K562 (cell line): ENCODE results near the gene RREB1. TPM values are rescaled to one million over a fixed set of nuclear protein-coding genes. Genes with fewer than 3 reads are reported as not detected.
A peak's percentile ranks its signal among the peaks of the same experiment; 100 is the strongest.

Source experiments
- CHD2 ChIP-seq: IDR thresholded peaks from 2 replicates; pipeline ENCODE4 v1.6.1; 2011; ENCODE audit warnings: low read depth, low read length
- ETV6 ChIP-seq, 3 experiments: fragments of 150-350 bp in 1 of 3; sonication (generic) in 1 of 3; formaldehyde crosslinking in 1 of 3; IDR thresholded peaks; 2 replicates each; pipeline versions ENCODE4 v1.6.1 to v1.8.0; 2014 to 2022; ENCODE audit warnings: borderline replicate concordance in 2 of 3, low read depth in 2 of 3, antibody characterized with exemption in 1 of 3, low read length in 1 of 3, mild to moderate bottlenecking in 1 of 3, missing genetic modification reagents in 1 of 3
- HDAC1 ChIP-seq, 2 experiments: fragments of 450-650 bp; IDR thresholded peaks; 2 replicates each; pipeline ENCODE4 v1.6.1; 2016 to 2017; ENCODE audit warnings: inconsistent platforms in 1 of 2, mild to moderate bottlenecking in 1 of 2, moderate library complexity in 1 of 2
- ILK ChIP-seq: fragments of 450-650 bp; IDR thresholded peaks from 2 replicates; pipeline ENCODE4 v1.6.1; 2016; ENCODE audit warnings: missing genetic modification characterization, low read depth, mild to moderate bottlenecking, missing compliant biosample characterization, moderate library complexity, borderline replicate concordance
- KLF13 ChIP-seq: fragments of 450-650 bp; IDR thresholded peaks from 2 replicates; pipeline ENCODE4 v1.6.1; 2016; ENCODE audit warnings: missing genetic modification characterization, low read depth, mild to moderate bottlenecking, missing compliant biosample characterization, moderate library complexity, borderline replicate concordance
- POU5F1 ChIP-seq: fragments of 150-350 bp; IDR thresholded peaks from 2 replicates; pipeline ENCODE4 v1.6.1; 2014; ENCODE audit warnings: borderline replicate concordance, low read length, low read depth, mild to moderate bottlenecking; ENCODE audit not compliant: partially characterized antibody
- SAFB ChIP-seq: fragments of 200-400 bp; formaldehyde crosslinking; IDR thresholded peaks from 2 replicates; pipeline ENCODE4 v1.6.1; 2017; ENCODE audit warnings: low read depth, low read length, borderline replicate concordance
- SNIP1 ChIP-seq: fragments of 450-650 bp; IDR thresholded peaks from 2 replicates; pipeline ENCODE4 v1.7.1; 2017; ENCODE audit warnings: low read depth, mild to moderate bottlenecking
- U2AF2 ChIP-seq: fragments of 200-400 bp; formaldehyde crosslinking; optimal IDR thresholded peaks from 2 replicates; pipeline ENCODE3; 2017; ENCODE audit warnings: low read depth, mild to moderate bottlenecking, low read length
- ZFP1 ChIP-seq: fragments of 450-650 bp; formaldehyde crosslinking; IDR thresholded peaks from 2 replicates; pipeline ENCODE4 v1.4.0; 2020; ENCODE audit warnings: mild to moderate bottlenecking, mixed read lengths
- ZNF717 ChIP-seq: fragments of 250-450 bp; sonication (Bioruptor Pico); IDR thresholded peaks from 2 replicates; pipeline ENCODE4 v1.5.0; 2021
- ZNF778 ChIP-seq: fragments of 450-650 bp; formaldehyde crosslinking; IDR thresholded peaks from 2 replicates; pipeline ENCODE4 v1.4.0; 2020; ENCODE audit warnings: mild to moderate bottlenecking, moderate library complexity
- polyA plus RNA-seq, 8 experiments: library from polyadenylated mRNA; depleted of rRNA in 4 of 8; stranded (reverse) in 5 of 8; unstranded in 3 of 8; fragments of >200 nt; fragmentation: Nextera tagmentation in 2 of 8; fragmentation: Illumina TruSeq in 1 of 8; extraction: Ambion mirVana in 2 of 8; extraction: Trizol in 1 of 8; gene quantifications; 2 replicates each; pipeline versions ENCODE4 v1.2.1 to v1.2.3, GENCODE V29; 2011 to 2014; ENCODE audit warnings: inconsistent platforms in 1 of 8, missing spikeins in 1 of 8
- total RNA-seq, 7 experiments: library from RNA; depleted of rRNA in 6 of 7; stranded (reverse); fragments of >200 nt in 6 of 7; fragmentation: Illumina TruSeq in 2 of 7; extraction: Trizol in 2 of 7; gene quantifications; 2 replicates each; pipeline versions ENCODE4 v1.2.1 to v1.2.3, GENCODE V29; 2011 to 2021; ENCODE audit warnings: low replicate concordance in 1 of 7
- TF ChIP-seq, protein P1 (sequence below): fragments of 150-350 bp; conservative IDR thresholded peaks from 2 replicates; pipeline ENCODE4 v1.6.1; 2014; ENCODE audit warnings: low read length
- TF ChIP-seq, protein P2 (sequence below): fragments of 250-450 bp; sonication (Bioruptor Pico); IDR thresholded peaks from 2 replicates; pipeline ENCODE4 v1.5.0; 2021
- TF ChIP-seq, protein P3 (sequence below), 2 experiments: IDR thresholded peaks; 2 replicates each; pipeline ENCODE4 v1.6.1; 2012; ENCODE audit warnings: improper control_type of control experiment in 2 of 2, low read depth in 2 of 2, low read length in 2 of 2, borderline replicate concordance in 1 of 2
- TF ChIP-seq, protein P4 (sequence below): sonication (generic); formaldehyde crosslinking; IDR thresholded peaks from 2 replicates; pipeline ENCODE4 v1.9.0; 2022; ENCODE audit warnings: mild to moderate bottlenecking, missing genetic modification reagents
- TF ChIP-seq, protein P5 (sequence below): fragments of 250-450 bp; sonication (Bioruptor Pico); IDR thresholded peaks from 2 replicates; pipeline ENCODE4 v1.9.0; 2021; ENCODE audit warnings: mild to moderate bottlenecking, inconsistent platforms

The RREB1 gene
- total and polyA plus RNA-seq, 9 of the 15 experiments (the other 6 are each of a cell fraction or from before 2014, with no cell fraction given), result 3.3 to 64.2 (median 19.3) TPM

- TF ChIP-seq SNIP1, result no peak
- TF ChIP-seq, protein P1, sequence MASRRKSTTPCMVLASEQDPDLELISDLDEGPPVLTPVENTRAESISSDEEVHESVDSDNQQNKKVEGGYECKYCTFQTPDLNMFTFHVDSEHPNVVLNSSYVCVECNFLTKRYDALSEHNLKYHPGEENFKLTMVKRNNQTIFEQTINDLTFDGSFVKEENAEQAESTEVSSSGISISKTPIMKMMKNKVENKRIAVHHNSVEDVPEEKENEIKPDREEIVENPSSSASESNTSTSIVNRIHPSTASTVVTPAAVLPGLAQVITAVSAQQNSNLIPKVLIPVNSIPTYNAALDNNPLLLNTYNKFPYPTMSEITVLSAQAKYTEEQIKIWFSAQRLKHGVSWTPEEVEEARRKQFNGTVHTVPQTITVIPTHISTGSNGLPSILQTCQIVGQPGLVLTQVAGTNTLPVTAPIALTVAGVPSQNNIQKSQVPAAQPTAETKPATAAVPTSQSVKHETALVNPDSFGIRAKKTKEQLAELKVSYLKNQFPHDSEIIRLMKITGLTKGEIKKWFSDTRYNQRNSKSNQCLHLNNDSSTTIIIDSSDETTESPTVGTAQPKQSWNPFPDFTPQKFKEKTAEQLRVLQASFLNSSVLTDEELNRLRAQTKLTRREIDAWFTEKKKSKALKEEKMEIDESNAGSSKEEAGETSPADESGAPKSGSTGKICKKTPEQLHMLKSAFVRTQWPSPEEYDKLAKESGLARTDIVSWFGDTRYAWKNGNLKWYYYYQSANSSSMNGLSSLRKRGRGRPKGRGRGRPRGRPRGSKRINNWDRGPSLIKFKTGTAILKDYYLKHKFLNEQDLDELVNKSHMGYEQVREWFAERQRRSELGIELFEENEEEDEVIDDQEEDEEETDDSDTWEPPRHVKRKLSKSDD, result no peak
- TF ChIP-seq, protein P2, sequence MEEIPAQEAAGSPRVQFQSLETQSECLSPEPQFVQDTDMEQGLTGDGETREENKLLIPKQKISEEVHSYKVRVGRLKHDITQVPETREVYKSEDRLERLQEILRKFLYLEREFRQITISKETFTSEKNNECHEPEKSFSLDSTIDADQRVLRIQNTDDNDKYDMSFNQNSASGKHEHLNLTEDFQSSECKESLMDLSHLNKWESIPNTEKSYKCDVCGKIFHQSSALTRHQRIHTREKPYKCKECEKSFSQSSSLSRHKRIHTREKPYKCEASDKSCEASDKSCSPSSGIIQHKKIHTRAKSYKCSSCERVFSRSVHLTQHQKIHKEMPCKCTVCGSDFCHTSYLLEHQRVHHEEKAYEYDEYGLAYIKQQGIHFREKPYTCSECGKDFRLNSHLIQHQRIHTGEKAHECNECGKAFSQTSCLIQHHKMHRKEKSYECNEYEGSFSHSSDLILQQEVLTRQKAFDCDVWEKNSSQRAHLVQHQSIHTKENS (CRISPR knock-in tag), result no peak
- TF ChIP-seq, protein P3, sequence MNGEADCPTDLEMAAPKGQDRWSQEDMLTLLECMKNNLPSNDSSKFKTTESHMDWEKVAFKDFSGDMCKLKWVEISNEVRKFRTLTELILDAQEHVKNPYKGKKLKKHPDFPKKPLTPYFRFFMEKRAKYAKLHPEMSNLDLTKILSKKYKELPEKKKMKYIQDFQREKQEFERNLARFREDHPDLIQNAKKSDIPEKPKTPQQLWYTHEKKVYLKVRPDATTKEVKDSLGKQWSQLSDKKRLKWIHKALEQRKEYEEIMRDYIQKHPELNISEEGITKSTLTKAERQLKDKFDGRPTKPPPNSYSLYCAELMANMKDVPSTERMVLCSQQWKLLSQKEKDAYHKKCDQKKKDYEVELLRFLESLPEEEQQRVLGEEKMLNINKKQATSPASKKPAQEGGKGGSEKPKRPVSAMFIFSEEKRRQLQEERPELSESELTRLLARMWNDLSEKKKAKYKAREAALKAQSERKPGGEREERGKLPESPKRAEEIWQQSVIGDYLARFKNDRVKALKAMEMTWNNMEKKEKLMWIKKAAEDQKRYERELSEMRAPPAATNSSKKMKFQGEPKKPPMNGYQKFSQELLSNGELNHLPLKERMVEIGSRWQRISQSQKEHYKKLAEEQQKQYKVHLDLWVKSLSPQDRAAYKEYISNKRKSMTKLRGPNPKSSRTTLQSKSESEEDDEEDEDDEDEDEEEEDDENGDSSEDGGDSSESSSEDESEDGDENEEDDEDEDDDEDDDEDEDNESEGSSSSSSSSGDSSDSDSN (IDR thresholded peaks at IDR 0.05; ENCODE audit: borderline replicate concordance in 1 of 2, low read depth in 2 of 2, low read length in 2 of 2), result no peak
- TF ChIP-seq, protein P4, sequence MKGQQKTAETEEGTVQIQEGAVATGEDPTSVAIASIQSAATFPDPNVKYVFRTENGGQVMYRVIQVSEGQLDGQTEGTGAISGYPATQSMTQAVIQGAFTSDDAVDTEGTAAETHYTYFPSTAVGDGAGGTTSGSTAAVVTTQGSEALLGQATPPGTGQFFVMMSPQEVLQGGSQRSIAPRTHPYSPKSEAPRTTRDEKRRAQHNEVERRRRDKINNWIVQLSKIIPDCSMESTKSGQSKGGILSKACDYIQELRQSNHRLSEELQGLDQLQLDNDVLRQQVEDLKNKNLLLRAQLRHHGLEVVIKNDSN (CRISPR knock-in tag), result peak; percentile 86
- TF ChIP-seq ILK (tag), result no peak
- no peak for TF ChIP-seq ZNF778 (CRISPR knock-in tag)
- TF ChIP-seq CHD2, result no peak
- TF ChIP-seq U2AF2, result no peak
- 0 out of 4 replicates have a peak, but pooled peaks of 1 of the 2 experiments have one; percentile 48 for TF ChIP-seq ETV6 (IDR thresholded peaks at IDR 0.05; ENCODE audit: borderline replicate concordance in 1 of 2, low read depth in 2 of 2, low read length in 1 of 2)
- TF ChIP-seq ETV6 (CRISPR knock-in tag; IDR thresholded peaks at IDR 0.05; ENCODE audit: borderline replicate concordance), result no peak
- no peak for TF ChIP-seq SAFB
- TF ChIP-seq, protein P5, sequence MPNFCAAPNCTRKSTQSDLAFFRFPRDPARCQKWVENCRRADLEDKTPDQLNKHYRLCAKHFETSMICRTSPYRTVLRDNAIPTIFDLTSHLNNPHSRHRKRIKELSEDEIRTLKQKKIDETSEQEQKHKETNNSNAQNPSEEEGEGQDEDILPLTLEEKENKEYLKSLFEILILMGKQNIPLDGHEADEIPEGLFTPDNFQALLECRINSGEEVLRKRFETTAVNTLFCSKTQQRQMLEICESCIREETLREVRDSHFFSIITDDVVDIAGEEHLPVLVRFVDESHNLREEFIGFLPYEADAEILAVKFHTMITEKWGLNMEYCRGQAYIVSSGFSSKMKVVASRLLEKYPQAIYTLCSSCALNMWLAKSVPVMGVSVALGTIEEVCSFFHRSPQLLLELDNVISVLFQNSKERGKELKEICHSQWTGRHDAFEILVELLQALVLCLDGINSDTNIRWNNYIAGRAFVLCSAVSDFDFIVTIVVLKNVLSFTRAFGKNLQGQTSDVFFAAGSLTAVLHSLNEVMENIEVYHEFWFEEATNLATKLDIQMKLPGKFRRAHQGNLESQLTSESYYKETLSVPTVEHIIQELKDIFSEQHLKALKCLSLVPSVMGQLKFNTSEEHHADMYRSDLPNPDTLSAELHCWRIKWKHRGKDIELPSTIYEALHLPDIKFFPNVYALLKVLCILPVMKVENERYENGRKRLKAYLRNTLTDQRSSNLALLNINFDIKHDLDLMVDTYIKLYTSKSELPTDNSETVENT (CRISPR knock-in tag), result no peak
- no peak for TF ChIP-seq ZNF717
- peak; percentile 75; the same call in 1 of the 2 replicates for TF ChIP-seq KLF13 (tag)
- TF ChIP-seq POU5F1, result no peak
- TF ChIP-seq HDAC1 (IDR thresholded peaks at IDR 0.05), result peak in 1 of 2 experiments; percentile 75; a peak in 2 of 4 replicates
- no peak for TF ChIP-seq ZFP1 (CRISPR knock-in tag)
Measured at GRCh38 chr6:7238900-7239589, 131.3 kb downstream of the RREB1 start (continued).
